GM21423 (cell line): ENCODE results near the gene MTM1.
A peak's percentile ranks its signal among the peaks of the same experiment; 100 is the strongest.

Source experiments
- ATAC-seq: cut with Tn5 transposase; IDR thresholded peaks from one replicate; pipeline ENCODE4 v1.9.1; 2021; ENCODE audit warnings: mild to moderate bottlenecking, moderate library complexity; ENCODE audit not compliant: unreplicated experiment

Gene MTM1

DNA sequence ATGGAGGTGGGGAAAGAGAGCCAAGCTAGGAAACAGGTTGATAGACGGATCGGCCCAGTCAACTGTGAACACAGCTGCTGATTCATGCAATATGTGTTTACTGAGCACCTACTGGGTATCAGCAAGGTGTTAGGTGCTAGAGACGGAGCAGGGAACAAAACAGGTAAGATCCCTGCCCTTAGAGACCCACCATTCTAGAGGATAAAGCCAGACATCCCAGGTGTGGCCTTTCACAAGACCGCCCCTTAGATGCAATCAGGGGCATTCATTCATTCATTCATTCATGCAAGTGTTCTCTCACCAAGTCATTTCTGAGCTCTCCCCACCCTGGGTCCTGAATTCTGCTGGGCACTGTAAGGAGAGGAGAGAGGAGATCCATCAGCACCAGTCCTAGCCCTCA is 20.2 kb upstream of the MTM1 start:
- ATAC-seq, result no peak

GRCh38 chrX:150548684-150549083 is 19.7 kb upstream of the MTM1 start:
- ATAC-seq, result no peak

DNA sequence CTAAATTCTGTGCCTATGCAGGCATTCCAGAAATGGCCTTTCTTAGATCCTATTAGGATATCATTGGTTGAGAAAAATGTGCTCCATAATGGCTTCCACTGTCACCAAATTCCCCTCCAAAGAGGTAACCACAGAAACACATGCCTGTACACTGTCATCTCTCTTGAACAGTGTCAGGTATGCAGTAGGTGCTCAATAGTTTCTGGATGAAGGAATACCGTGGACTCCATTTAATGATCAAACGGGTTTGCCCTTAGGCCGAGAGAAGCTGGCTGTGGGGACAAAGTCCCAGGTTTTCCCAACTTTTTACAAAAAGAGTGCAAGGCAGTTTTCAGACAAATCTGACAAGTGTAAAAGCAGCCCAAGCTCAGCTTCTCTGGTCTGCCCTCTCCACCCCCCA is 16.5 kb upstream of the MTM1 start:
- no peak for ATAC-seq

- no peak for ATAC-seq
These were observed 10.0 kb upstream of the MTM1 start for GRCh38 chrX:150558424-150558823.

GRCh38 chrX:150564838-150565237 is 3.6 kb upstream of the MTM1 start:
- ATAC-seq, result no peak

- no peak for ATAC-seq
These were observed 2.9 kb upstream of the MTM1 start for GRCh38 chrX:150565551-150565950.

- ATAC-seq, result no peak
These were observed 1.7 kb upstream of the MTM1 start for GRCh38 chrX:150566734-150567182.

- ATAC-seq, result no peak
These were observed 639 bp upstream of the MTM1 start for GRCh38 chrX:150567645-150568319.

DNA sequence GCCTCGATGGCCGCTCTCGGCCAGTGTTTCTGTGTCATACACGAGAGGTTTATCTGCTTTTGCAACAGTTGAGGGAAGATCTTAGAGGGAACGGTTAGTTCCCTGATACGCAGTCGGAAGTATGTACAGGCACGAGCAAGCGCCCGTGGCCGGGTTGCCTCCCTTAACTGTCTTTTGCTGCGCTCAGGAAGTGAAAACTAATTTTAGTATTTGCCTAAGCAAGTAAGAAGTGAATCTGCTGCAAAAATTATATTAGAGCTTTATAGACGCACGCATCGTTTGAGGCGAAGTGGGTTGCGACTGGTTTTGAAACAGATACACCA is 695 bp downstream of the MTM1 start:
- ATAC-seq, result peak; percentile 34

GRCh38 chrX:150570512-150570911 is 2.1 kb downstream of the MTM1 start:
- ATAC-seq, result no peak

- ATAC-seq, result no peak
These were observed 3.8 kb downstream of the MTM1 start for GRCh38 chrX:150572206-150572605.

- ATAC-seq, result no peak
These were observed 4.7 kb downstream of the MTM1 start for GRCh38 chrX:150573106-150573505.

- no peak for ATAC-seq
These were observed 5.3 kb downstream of the MTM1 start for GRCh38 chrX:150573702-150574101.

DNA sequence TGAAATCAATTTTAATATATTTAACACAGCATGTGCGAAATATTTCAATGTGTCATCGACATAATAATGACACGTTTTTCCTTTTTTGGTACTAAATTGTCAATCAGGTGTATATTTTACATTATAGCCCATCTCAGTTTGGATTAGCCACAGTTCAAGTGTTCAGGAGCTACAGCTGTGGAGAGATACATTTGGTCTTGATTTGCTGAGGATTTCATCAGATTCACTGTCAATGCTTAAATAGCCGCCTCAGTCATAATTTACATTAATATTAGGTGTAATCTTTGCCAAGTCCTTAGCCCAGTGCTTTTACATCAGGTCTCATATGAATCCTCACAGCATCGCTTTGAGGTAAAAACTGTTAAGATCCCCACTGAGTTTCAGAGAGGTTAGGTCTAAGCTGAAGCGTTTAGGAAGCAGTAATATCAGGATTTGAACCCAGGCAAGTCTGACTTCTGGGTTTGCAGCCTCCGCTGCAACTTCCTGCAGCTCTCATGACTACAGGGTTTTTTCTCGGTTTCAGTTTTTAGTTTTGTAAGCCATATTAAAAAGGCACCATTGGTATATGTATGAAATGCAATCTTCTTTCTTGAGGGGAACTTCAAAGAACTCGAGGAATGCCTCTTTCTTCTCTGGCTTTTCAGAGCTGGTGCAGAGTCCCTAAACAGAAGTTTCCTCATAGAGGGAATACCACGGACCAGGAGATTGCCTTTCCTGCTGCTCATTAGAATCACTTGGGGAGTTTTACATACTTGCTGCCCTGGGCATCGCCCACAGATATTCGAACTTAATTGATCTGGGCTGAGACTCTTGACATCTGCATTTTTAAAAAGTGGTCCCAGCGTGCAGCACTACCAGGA is 6.4 kb downstream of the MTM1 start:
- ATAC-seq, result peak; percentile 53

- peak; percentile 15 for ATAC-seq
These were observed 7.0 kb downstream of the MTM1 start for GRCh38 chrX:150575419-150575814.

GRCh38 chrX:150577174-150577573 is 8.8 kb downstream of the MTM1 start:
- no peak for ATAC-seq

GRCh38 chrX:150581093-150581775 is 12.8 kb downstream of the MTM1 start:
- no peak for ATAC-seq

- no peak for ATAC-seq
These were observed 14.0 kb downstream of the MTM1 start for GRCh38 chrX:150582338-150582948.

- ATAC-seq, result no peak
These were observed 19.4 kb downstream of the MTM1 start for GRCh38 chrX:150587585-150588503.

GRCh38 chrX:150594584-150594983 is 26.2 kb downstream of the MTM1 start:
- ATAC-seq, result no peak
